Measurements from ENCODE around the gene HDAC7. TPM values are rescaled to one million over a fixed set of nuclear protein-coding genes. Genes with fewer than 3 reads are reported as not detected.

HDAC7 gene
- total and polyA plus RNA-seq, 2 of the 13 experiments (the other 11 are each of a cell fraction or from before 2014, with no cell fraction given): 4.6 to 10.8 TPM

DNA sequence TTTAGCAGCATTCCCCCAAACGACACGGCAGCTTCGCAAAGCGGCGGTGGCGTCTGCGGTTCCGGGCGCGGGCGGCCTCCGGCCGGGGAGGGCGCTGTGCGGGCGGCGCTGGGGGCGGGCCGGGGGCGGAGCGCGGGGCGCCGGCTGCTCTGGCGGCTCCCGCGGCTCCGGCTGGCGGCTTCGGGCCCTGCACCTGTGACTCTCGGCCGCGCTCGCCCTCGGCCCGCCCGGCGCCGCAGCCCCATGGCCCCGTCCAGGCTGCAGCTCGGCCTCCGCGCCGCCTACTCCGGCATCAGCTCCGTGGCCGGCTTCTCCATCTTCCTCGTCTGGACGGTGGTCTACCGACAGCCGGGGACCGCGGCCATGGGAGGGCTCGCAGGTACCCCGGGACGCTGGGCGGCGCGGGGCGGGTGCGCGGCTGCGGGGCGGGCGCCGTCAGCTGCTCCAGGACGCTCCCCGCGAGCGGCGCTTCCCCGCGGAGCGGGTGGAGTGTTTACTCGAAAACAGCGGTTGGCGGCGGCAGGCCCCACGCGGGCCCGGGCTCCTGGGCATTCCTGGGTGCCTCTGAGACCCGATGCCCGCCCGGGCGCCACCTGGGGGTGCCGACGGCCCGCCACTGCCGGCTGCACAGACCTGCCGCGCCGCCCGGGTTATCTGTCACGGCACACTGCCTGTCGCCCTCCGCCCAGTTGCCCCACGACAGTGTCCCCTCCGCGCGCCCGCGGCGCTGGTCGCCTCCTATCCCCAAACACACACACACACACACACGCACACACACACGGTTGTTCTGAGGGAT is 46.4 kb downstream of the HDAC7 start, which contains the start of gene SLC48A1 (continued):
- TF ChIP-seq, protein P1, sequence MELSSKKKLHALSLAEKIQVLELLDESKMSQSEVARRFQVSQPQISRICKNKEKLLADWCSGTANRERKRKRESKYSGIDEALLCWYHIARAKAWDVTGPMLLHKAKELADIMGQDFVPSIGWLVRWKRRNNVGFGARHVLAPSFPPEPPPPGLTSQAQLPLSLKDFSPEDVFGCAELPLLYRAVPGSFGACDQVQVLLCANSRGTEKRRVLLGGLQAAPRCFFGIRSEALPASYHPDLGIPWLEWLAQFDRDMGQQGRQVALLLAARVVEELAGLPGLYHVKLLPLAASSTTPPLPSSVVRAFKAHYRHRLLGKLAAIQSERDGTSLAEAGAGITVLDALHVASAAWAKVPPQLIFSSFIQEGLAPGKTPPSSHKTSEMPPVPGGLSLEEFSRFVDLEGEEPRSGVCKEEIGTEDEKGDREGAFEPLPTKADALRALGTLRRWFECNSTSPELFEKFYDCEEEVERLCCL (CRISPR knock-in tag; IDR thresholded peaks at IDR 0.05; ENCODE audit: borderline replicate concordance): no peak
- no peak for TF ChIP-seq FOXA1 (IDR thresholded peaks at IDR 0.05)
- no peak for TF ChIP-seq FOXA1 (CRISPR knock-in tag; IDR thresholded peaks at IDR 0.05)
- TF ChIP-seq MNT (IDR thresholded peaks at IDR 0.05): no peak
- TF ChIP-seq ZNF75D (CRISPR knock-in tag; IDR thresholded peaks at IDR 0.05; ENCODE audit: borderline replicate concordance): no peak
- TF ChIP-seq RCOR2 (CRISPR knock-in tag; IDR thresholded peaks at IDR 0.05): no peak
- no peak for TF ChIP-seq ZNF891 (CRISPR knock-in tag; IDR thresholded peaks at IDR 0.05)
- TF ChIP-seq, protein P2, sequence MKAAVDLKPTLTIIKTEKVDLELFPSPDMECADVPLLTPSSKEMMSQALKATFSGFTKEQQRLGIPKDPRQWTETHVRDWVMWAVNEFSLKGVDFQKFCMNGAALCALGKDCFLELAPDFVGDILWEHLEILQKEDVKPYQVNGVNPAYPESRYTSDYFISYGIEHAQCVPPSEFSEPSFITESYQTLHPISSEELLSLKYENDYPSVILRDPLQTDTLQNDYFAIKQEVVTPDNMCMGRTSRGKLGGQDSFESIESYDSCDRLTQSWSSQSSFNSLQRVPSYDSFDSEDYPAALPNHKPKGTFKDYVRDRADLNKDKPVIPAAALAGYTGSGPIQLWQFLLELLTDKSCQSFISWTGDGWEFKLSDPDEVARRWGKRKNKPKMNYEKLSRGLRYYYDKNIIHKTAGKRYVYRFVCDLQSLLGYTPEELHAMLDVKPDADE (CRISPR knock-in tag; IDR thresholded peaks at IDR 0.05): no peak
- 0 out of 2 replicates have a peak, but pooled peaks have one; percentile 25 for TF ChIP-seq ATF7-NPFF (CRISPR knock-in tag; IDR thresholded peaks at IDR 0.05; ENCODE audit: low read depth)
- no peak for TF ChIP-seq KDM5A (IDR thresholded peaks at IDR 0.05; ENCODE audit: borderline replicate concordance, low read length)
- no peak for TF ChIP-seq ZNF367 (CRISPR knock-in tag; IDR thresholded peaks at IDR 0.05; ENCODE audit: borderline replicate concordance)
- no peak for TF ChIP-seq IRF2 (CRISPR knock-in tag; IDR thresholded peaks at IDR 0.05)
- peak; percentile 18 to 55; a peak in 1 of 4 replicates for TF ChIP-seq POLR2A (IDR thresholded peaks at IDR 0.05; ENCODE audit: insufficient read depth in 1 of 2, low read depth in 2 of 2, low read length in 2 of 2)
- TF ChIP-seq, protein P3, sequence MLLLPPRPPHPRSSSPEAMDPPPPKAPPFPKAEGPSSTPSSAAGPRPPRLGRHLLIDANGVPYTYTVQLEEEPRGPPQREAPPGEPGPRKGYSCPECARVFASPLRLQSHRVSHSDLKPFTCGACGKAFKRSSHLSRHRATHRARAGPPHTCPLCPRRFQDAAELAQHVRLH (CRISPR knock-in tag; IDR thresholded peaks at IDR 0.05; ENCODE audit: borderline replicate concordance, low read depth): no peak
- peak; percentile 61 for TF ChIP-seq PHF8 (CRISPR knock-in tag; IDR thresholded peaks at IDR 0.05)
- no peak for TF ChIP-seq ZNF3 (CRISPR knock-in tag; IDR thresholded peaks at IDR 0.05)
- no peak for TF ChIP-seq GATAD1 (CRISPR knock-in tag; IDR thresholded peaks at IDR 0.05)
- TF ChIP-seq PCBP1 (IDR thresholded peaks at IDR 0.05; ENCODE audit: borderline replicate concordance, low read depth, low read length): 0 out of 2 replicates have a peak, but pooled peaks have one; percentile 63
- no peak for TF ChIP-seq SOX13 (IDR thresholded peaks at IDR 0.05)
- TF ChIP-seq SOX13 (CRISPR knock-in tag; conservative IDR thresholded peaks at IDR 0.05 in 1 of 2, IDR thresholded peaks at IDR 0.05 in 1 of 2): no peak
- no peak for TF ChIP-seq ZNF431 (CRISPR knock-in tag; IDR thresholded peaks at IDR 0.05; ENCODE audit: borderline replicate concordance, low read depth)
- no peak for TF ChIP-seq ZNF143 (CRISPR knock-in tag; IDR thresholded peaks at IDR 0.05)
- TF ChIP-seq TRIM22 (IDR thresholded peaks at IDR 0.05): no peak
- TF ChIP-seq ZBTB8A (CRISPR knock-in tag; IDR thresholded peaks at IDR 0.05; ENCODE audit: borderline replicate concordance, low read depth): no peak
- no peak for TF ChIP-seq ZEB1 (IDR thresholded peaks at IDR 0.05; ENCODE audit: insufficient replicate concordance, low read depth)
- TF ChIP-seq NFIB (CRISPR knock-in tag; IDR thresholded peaks at IDR 0.05; ENCODE audit: borderline replicate concordance): no peak
- TF ChIP-seq ZNF737 (CRISPR knock-in tag; IDR thresholded peaks at IDR 0.05; ENCODE audit: borderline replicate concordance): no peak

Measured in HepG2 (cell line).